Measurements from ENCODE around the gene FBXW7.

Gene FBXW7

GRCh38 chr4:152421576-152421975, 114.3 kb downstream of the FBXW7 start:
- DNase-seq, result no peak

GRCh38 chr4:152419809-152420208, 116.1 kb downstream of the FBXW7 start:
- no peak for DNase-seq

GRCh38 chr4:152417673-152418072, 118.2 kb downstream of the FBXW7 start:
- no peak for DNase-seq

- peak; percentile 6 for DNase-seq
Observed at GRCh38 chr4:152415980-152416379, 119.9 kb downstream of the FBXW7 start.

- DNase-seq, result no peak
Observed at GRCh38 chr4:152408514-152409327, 127.2 kb downstream of the FBXW7 start.

GRCh38 chr4:152401424-152401823, 134.5 kb downstream of the FBXW7 start:
- DNase-seq, result no peak

GRCh38 chr4:152399246-152399645, 136.6 kb downstream of the FBXW7 start:
- no peak for DNase-seq

GRCh38 chr4:152398060-152398459, 137.8 kb downstream of the FBXW7 start:
- DNase-seq, result no peak

- DNase-seq, result no peak
Observed at GRCh38 chr4:152394791-152395190, 141.1 kb downstream of the FBXW7 start.

GRCh38 chr4:152392079-152392478, 143.8 kb downstream of the FBXW7 start:
- DNase-seq, result no peak

GRCh38 chr4:152390216-152390615, 145.7 kb downstream of the FBXW7 start:
- no peak for DNase-seq

- no peak for DNase-seq
Observed at GRCh38 chr4:152389359-152389758, 146.5 kb downstream of the FBXW7 start.

- DNase-seq, result no peak
Observed at GRCh38 chr4:152385551-152385950, 150.3 kb downstream of the FBXW7 start.

- no peak for DNase-seq
Observed at GRCh38 chr4:152382057-152382785, 153.7 kb downstream of the FBXW7 start.

GRCh38 chr4:152380919-152381318, 155.0 kb downstream of the FBXW7 start:
- no peak for DNase-seq

GRCh38 chr4:152380185-152380584, 155.7 kb downstream of the FBXW7 start:
- no peak for DNase-seq

- DNase-seq, result no peak
Observed at GRCh38 chr4:152374606-152375285, 161.1 kb downstream of the FBXW7 start.

GRCh38 chr4:152374153-152374552, 161.7 kb downstream of the FBXW7 start:
- DNase-seq, result no peak

GRCh38 chr4:152372444-152372843, 163.4 kb downstream of the FBXW7 start:
- no peak for DNase-seq

- DNase-seq, result no peak
Observed at GRCh38 chr4:152369902-152370295, 166.0 kb downstream of the FBXW7 start.

- no peak for DNase-seq
Observed at GRCh38 chr4:152369203-152369901, 166.5 kb downstream of the FBXW7 start.

GRCh38 chr4:152368001-152368400, 167.9 kb downstream of the FBXW7 start:
- DNase-seq, result no peak

GRCh38 chr4:152364883-152365282, 171.0 kb downstream of the FBXW7 start:
- DNase-seq, result no peak
